Fibroblast of mammary gland (primary cell): Measurements from ENCODE around the gene GPD1L.

Experiments
- DNase-seq: peaks from one replicate; pipeline ENCODE4 v3.0.0-alpha.2; 2010; ENCODE audit warnings: low read depth
- H3K4me3 ChIP-seq: 2 replicates; pipeline ENCODE4 v1.5.1; 2011; ENCODE audit warnings: low read depth, mild to moderate bottlenecking, low read length, moderate library complexity; ENCODE audit not compliant: control insufficient read depth
- TF ChIP-seq, protein P1 (sequence below): conservative IDR thresholded peaks from 2 replicates; pipeline ENCODE4 v1.5.1; 2011; ENCODE audit warnings: low read depth, low read length, inconsistent platforms; ENCODE audit not compliant: control insufficient read depth, insufficient read depth

The GPD1L gene

DNA sequence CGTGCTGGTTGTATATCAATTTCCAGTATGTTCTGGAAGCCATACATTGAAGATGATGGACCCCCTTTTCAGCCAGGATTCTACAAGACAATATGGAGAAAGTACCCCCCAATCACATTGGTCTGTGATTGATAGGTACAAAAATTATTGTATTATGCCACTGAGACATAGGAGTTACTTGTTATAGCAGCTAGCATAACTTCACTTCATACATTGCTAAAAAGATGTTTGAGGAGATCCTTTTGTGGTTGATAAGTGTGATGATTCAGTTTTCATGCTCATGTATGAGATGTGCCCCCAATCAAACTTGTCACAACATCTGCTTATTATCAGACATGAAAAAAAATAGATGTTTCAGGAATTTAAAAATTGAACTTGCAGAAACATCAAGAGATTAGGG is 66.0 kb downstream of the GPD1L start:
- TF ChIP-seq, protein P1, sequence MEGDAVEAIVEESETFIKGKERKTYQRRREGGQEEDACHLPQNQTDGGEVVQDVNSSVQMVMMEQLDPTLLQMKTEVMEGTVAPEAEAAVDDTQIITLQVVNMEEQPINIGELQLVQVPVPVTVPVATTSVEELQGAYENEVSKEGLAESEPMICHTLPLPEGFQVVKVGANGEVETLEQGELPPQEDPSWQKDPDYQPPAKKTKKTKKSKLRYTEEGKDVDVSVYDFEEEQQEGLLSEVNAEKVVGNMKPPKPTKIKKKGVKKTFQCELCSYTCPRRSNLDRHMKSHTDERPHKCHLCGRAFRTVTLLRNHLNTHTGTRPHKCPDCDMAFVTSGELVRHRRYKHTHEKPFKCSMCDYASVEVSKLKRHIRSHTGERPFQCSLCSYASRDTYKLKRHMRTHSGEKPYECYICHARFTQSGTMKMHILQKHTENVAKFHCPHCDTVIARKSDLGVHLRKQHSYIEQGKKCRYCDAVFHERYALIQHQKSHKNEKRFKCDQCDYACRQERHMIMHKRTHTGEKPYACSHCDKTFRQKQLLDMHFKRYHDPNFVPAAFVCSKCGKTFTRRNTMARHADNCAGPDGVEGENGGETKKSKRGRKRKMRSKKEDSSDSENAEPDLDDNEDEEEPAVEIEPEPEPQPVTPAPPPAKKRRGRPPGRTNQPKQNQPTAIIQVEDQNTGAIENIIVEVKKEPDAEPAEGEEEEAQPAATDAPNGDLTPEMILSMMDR = no peak
- H3K4me3 ChIP-seq = no peak overlapping the region
- DNase-seq = no peak

DNA sequence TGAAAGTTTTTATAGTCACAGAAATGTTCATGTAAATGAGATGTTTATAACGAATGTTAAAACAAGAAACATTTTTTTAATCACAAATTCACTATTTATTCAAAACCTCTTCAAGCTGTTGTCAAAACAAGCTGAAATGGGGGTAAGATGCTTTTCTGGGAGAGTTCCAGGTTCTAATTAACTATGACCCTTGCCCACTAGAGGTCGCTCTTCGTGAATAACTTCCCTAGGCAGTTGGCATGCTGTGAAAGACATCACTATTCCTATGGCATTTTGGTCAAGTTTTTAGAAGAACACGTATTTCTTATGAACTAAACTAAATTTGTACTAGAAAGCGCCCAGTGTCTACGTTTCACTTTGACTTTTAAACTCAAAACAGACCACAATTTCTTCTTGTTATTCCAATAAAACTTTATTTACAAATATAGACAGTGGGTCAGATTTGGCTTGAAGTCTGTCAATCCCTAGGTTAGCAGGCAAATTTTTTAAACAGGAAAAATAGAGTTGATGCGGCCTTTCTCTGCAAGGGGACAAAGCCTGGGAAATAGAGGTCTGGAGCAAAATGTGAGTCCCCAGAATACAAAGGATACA is 69.3 kb downstream of the GPD1L start:
- no peak overlapping the region for H3K4me3 ChIP-seq
- TF ChIP-seq, protein P1 = peak; percentile 63
- DNase-seq = peak; percentile 76

DNA sequence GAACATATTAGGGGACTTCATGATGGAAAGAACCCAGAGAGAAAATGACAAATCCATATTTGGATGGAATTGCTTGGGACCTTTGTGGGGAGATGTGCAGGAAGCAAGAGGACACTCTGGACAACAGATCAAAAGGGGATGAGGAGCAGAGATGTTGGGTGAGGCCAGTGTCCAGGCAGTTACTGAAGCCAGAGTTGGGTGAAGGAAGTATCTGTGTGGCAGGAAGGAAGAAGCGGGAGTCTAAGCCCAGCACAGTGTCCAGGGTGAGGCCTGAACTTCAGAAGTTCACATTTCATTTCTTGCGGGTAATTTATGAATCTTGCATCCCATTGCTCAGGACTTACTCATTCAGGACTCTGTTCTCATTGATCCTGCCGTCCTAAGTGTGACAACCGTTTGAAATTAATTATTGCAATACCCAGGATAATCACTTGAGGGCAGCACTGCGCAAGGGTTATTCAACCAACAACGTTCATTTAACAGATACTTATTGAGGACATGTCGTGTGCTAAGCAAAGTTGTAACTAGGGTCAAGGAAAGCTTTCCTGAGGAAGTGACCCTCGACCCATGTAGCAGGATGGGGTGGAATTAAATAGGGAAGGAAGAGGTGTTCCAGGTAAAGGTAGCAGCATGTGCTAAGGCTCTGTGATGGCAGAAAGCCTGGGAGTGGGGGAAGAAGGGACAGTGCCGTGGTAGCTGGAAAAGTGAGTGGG is 70.7 kb downstream of the GPD1L start:
- no peak overlapping the region for H3K4me3 ChIP-seq
- TF ChIP-seq, protein P1 = peak; percentile 81

DNA sequence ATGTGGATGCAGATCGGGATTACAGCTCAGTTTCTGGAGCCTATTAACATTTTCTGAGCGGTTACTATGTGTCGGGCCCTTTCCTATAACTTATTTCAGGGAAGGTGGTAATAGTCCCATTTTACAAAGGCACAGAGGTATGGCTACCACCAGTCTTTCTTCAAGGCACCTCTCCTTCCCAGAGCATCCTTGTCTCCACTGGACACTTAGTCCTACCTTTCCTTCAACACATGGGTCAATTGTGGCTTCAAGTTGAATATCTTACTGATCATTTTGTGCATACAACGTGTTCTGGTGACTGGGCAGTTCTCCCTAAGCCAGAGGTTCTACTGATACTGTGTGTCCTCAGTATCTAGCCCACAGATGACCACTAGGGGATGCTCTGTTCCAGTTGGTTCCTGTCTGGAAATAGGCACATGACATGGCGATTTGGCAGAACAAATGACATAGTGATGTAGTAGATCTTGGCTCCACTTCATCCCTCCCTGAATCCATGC is 71.3 kb downstream of the GPD1L start:
- DNase-seq = peak; percentile 92
- TF ChIP-seq, protein P1 = peak; percentile 100
- no peak overlapping the region for H3K4me3 ChIP-seq

More for the DNA sequence above, 70.7 kb downstream of the GPD1L start:
- peak; percentile 74 for DNase-seq

- H3K4me3 ChIP-seq = no peak overlapping the region
- no peak for DNase-seq
- TF ChIP-seq, protein P1 = no peak
These were observed 73.8 kb downstream of the GPD1L start for GRCh38 chr3:32180141-32180784.

DNA sequence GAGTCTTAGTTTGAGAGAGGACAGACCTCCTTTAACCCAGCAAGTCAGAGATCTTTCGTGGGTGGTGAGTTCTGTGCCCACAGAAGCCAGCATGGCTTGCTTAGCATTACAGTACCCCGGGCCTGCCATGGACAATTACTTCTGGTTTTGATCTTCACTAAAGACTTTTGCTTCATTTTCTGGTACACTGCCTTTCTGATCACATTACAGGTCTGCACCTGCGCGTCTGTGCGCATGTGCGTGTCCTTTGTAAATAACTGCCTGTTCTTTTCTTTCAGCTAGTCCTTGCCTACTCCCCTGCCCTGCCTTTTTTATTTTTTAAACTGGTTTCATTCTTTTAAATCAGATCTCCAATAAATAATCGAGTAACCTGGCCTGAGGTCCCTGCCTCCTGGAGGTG is 74.9 kb downstream of the GPD1L start:
- H3K4me3 ChIP-seq = no peak overlapping the region
- DNase-seq = no peak
- TF ChIP-seq, protein P1 = no peak
